Neutrophil (primary cell): ENCODE data around the gene CEL.
"Not testable (repeated sequence)": the region's sequence is repeated elsewhere in the genome, so short reads cannot be mapped to it uniquely, and the experiment has no call there.

Source experiments
- H3K27ac ChIP-seq: fragments of 200-600 bp; sonication (generic); 2 replicates; pipeline ENCODE4 v1.5.1; 2016; ENCODE audit warnings: mild to moderate bottlenecking, moderate library complexity
- H3K27me3 ChIP-seq: fragments of 200-600 bp; sonication (generic); 2 replicates; pipeline ENCODE4 v1.6.0; 2016; ENCODE audit warnings: mild to moderate bottlenecking
- H3K36me3 ChIP-seq: fragments of 200-600 bp; sonication (generic); 2 replicates; pipeline ENCODE4 v1.5.1; 2017
- H3K4me1 ChIP-seq, 2 experiments: fragments of 200-600 bp in 1 of 2; sonication (generic) in 1 of 2; 1 replicate in 1 of 2; 2 replicates in 1 of 2; pipeline versions ENCODE4 v1.5.1 to v1.6.1; 2013 to 2016; ENCODE audit warnings: low read depth in 1 of 2, low read length in 1 of 2, mild to moderate bottlenecking in 1 of 2, moderate library complexity in 1 of 2; ENCODE audit not compliant: control insufficient read depth in 1 of 2, insufficient read depth in 1 of 2
- H3K4me3 ChIP-seq, 2 experiments: fragments of 200-600 bp in 1 of 2; sonication (generic) in 1 of 2; 1 replicate in 1 of 2; 2 replicates in 1 of 2; pipeline ENCODE4 v1.5.1; 2013 to 2016; ENCODE audit warnings: low read depth in 1 of 2, low read length in 1 of 2, mild to moderate bottlenecking in 1 of 2, moderate library complexity in 1 of 2
- H3K9me3 ChIP-seq: fragments of 200-600 bp; sonication (generic); 2 replicates; pipeline ENCODE4 v1.5.1; 2016
- TF ChIP-seq, protein P1 (sequence below): fragments of 200-600 bp; sonication (generic); IDR thresholded peaks from 2 replicates; pipeline ENCODE4 v1.5.1; 2016; ENCODE audit warnings: antibody characterized with exemption

CEL gene

DNA sequence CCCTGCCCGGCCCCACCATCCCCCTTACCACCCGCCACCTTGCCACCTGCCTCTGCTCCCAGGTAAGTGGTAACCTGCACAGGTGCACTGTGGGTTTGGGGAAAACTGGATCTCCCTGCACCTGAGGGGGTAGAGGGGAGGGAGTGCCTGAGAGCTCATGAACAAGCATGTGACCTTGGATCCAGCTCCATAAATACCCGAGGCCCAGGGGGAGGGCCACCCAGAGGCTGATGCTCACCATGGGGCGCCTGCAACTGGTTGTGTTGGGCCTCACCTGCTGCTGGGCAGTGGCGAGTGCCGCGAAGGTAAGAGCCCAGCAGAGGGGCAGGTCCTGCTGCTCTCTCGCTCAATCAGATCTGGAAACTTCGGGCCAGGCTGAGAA lies at the start of gene CEL:
TSS of gene CEL (plus strand) at position 218 of the 382 bp plus-strand sequence. CDS start at position 240, 22 bp downstream.
- not testable (repeated sequence) for H3K4me3 ChIP-seq, H3K4me1 ChIP-seq, H3K27me3 ChIP-seq, H3K9me3 ChIP-seq, H3K27ac ChIP-seq
- H3K36me3 ChIP-seq = peaks cover 19% of the 10 kb centered on the region

GRCh38 chr9:133014696-133015095 lies 47.1 kb upstream of the CEL start:
- Histone ChIP-seq H3K4me1 (no peaks in the 10 kb centered on the region), H3K27ac (no peak overlapping the region), H3K4me3 (no peak overlapping the region), H3K9me3 (no peaks in the 10 kb centered on the region), H3K27me3 (peaks cover under 1% of the 10 kb centered on the region), H3K36me3 (no peaks in the 10 kb centered on the region)
- TF ChIP-seq, protein P1, sequence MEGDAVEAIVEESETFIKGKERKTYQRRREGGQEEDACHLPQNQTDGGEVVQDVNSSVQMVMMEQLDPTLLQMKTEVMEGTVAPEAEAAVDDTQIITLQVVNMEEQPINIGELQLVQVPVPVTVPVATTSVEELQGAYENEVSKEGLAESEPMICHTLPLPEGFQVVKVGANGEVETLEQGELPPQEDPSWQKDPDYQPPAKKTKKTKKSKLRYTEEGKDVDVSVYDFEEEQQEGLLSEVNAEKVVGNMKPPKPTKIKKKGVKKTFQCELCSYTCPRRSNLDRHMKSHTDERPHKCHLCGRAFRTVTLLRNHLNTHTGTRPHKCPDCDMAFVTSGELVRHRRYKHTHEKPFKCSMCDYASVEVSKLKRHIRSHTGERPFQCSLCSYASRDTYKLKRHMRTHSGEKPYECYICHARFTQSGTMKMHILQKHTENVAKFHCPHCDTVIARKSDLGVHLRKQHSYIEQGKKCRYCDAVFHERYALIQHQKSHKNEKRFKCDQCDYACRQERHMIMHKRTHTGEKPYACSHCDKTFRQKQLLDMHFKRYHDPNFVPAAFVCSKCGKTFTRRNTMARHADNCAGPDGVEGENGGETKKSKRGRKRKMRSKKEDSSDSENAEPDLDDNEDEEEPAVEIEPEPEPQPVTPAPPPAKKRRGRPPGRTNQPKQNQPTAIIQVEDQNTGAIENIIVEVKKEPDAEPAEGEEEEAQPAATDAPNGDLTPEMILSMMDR = no peak

DNA sequence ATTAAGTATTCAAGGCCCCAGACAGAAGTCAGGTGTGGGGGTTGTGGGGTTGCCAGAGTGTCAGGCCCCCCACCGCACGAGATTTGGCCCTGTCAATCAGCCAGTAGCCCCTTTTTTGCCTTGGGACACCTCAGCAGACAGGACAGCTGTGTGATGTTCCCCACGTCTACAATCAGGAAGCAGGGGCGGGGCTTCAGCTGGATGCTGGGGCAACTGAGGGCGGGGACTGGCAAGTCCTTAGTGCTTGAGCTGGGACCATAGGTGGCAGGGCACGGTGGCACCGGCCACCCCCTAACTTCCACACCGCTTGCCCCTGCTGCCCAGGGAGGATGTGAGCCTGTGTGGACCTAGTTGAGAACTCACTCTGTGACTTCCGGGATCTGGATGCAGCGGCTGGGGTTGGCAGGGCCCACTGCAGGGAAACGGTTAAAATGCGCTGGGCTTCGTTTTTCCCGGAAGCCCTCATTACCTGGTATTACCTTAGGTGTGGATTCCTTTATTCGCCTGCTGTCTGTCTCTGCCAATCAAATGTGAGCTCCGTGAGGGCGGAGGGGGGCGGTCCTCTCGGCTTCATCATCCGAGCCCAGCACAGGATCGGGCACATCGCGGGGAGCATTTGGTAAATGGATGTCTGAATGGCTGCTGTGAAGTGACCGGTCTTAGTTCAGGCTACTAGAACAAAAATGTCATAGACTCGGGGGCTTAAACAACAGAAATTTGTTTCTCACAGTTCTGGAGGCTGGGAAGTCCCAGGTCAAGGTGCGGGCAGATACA lies 38.5 kb upstream of the CEL start:
- Histone ChIP-seq H3K9me3 (no peaks in the 10 kb centered on the region), H3K27me3 (peaks cover 3% of the 10 kb centered on the region), H3K36me3 (no peaks in the 10 kb centered on the region), H3K4me1 (peaks cover 4 to 11% of the 10 kb centered on the region in 2 experiments), H3K4me3 (no peak overlapping the region), H3K27ac (no peak overlapping the region)
- TF ChIP-seq, protein P1 = no peak

DNA sequence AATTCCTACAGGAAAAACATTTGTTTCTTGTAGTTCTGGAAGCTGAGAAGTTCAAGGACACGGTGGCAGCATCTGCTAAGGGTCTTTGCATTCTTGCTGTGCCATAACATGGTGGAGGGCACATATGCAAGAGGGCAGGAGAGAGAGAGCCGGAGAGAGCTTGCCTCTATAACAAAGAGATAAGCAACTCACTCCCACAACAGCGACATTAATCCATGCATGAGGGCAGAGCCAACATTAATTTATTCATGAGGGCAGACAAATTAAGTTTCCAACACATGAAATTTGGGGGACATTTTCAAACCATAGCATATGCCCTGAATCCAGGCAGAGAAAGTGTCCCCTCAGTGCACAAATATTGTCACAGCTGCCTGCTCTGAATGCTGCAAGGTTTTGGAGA lies 35.4 kb upstream of the CEL start:
- H3K9me3 ChIP-seq = no peaks in the 10 kb centered on the region
- TF ChIP-seq, protein P1 = no peak
- no peaks in the 10 kb centered on the region for H3K36me3 ChIP-seq
- peaks cover under 1% of the 10 kb centered on the region for H3K27me3 ChIP-seq
- H3K4me3 ChIP-seq = no peak overlapping the region
- no peak overlapping the region for H3K27ac ChIP-seq
- H3K4me1 ChIP-seq = peaks cover 16 to 22% of the 10 kb centered on the region in 2 experiments

GRCh38 chr9:133027134-133027533 lies 34.6 kb upstream of the CEL start:
- Histone ChIP-seq H3K4me1 (peaks cover 19 to 24% of the 10 kb centered on the region in 2 experiments), H3K27ac (no peak overlapping the region), H3K9me3 (no peaks in the 10 kb centered on the region), H3K4me3 (no peak overlapping the region), H3K27me3 (no peaks in the 10 kb centered on the region), H3K36me3 (no peaks in the 10 kb centered on the region)
- TF ChIP-seq, protein P1 = no peak

DNA sequence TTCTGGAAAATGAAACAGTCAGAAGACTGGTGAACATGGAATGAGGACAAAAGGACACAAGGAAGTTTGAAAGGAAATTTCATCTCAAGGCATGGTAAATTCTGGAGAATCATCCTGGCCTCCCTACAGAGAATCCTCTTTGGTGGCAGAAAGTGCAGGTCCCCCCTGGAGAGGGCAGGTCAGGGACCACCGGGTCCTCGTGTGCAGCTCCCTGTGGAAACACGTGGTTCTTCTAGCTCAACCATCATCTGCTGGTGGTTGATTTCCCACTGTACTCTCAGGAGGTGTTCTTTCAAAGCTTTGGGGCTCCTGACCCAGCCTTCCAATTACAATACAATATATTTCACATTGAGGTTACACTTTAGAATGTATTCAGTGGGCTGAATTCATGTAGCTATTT lies 33.6 kb upstream of the CEL start:
- Histone ChIP-seq H3K9me3 (no peaks in the 10 kb centered on the region), H3K27me3 (no peaks in the 10 kb centered on the region), H3K36me3 (peaks cover 3% of the 10 kb centered on the region), H3K4me3 (no peak overlapping the region), H3K4me1 (peaks cover 16 to 17% of the 10 kb centered on the region in 2 experiments), H3K27ac (no peak overlapping the region)
- TF ChIP-seq, protein P1 = no peak
